SK-N-SH (cell line): ENCODE data around the gene ABLIM2. TPM values are rescaled to one million over a fixed set of nuclear protein-coding genes. Genes with fewer than 3 reads are reported as not detected.

Experiments
- CTCF ChIA-PET: fragments of 300-600, 350-600 bp; formaldehyde crosslinking; extraction: SDS; loops from one replicate; lab custom pipeline; 2021; lab: Yijun Ruan, JAX
- POLR2A ChIA-PET: fragments of 350-600 bp; sonication (Branson Sonifier 250); formaldehyde crosslinking; extraction: SDS; loops from one replicate; lab custom pipeline; 2020; ENCODE audit warnings: antibody characterized with exemption, inconsistent platforms; lab: Yijun Ruan, JAX
- DNase-seq: peaks from one replicate; pipeline ENCODE4 v3.0.0; 2012
- H2AFZ ChIP-seq: fragments of 200-600 bp; sonication (generic); 2 replicates; pipeline ENCODE4 v1.8.1; 2016; ENCODE audit warnings: antibody characterized with exemption, mild to moderate bottlenecking, low read depth
- H3F3A ChIP-seq: fragments of 200-600 bp; sonication (generic); replicated peaks from 2 replicates; pipeline ENCODE3; 2016; ENCODE audit warnings: antibody characterized with exemption, mild to moderate bottlenecking; ENCODE audit not compliant: insufficient read depth
- H3K27ac ChIP-seq, 2 experiments: fragments of 200-500 bp in 1 of 2; fragments of 200-600 bp in 1 of 2; sonication (Bioruptor generic) in 1 of 2; sonication (generic), shearing (Covaris generic) in 1 of 2; 2 replicates each; pipeline versions ENCODE4 v1.5.1 to v1.6.1; 2014 to 2016; ENCODE audit warnings: low read depth in 2 of 2, inconsistent platforms in 1 of 2, low read length in 1 of 2, mild to moderate bottlenecking in 1 of 2, mixed read lengths in 1 of 2
- H3K27me3 ChIP-seq: fragments of 200-600 bp; sonication (generic), shearing (Covaris generic); 2 replicates; pipeline ENCODE4 v1.6.1; 2016; ENCODE audit warnings: mixed run types; ENCODE audit not compliant: insufficient read depth
- H3K36me3 ChIP-seq, 2 experiments: fragments of 200-500 bp in 1 of 2; fragments of 200-600 bp in 1 of 2; sonication (Bioruptor generic) in 1 of 2; sonication (generic) in 1 of 2; replicated peaks in 1 of 2; 2 replicates each; pipeline versions ENCODE3 to v1.5.1; 2014 to 2016; ENCODE audit warnings: low read length in 1 of 2, mild to moderate bottlenecking in 1 of 2; ENCODE audit not compliant: insufficient read depth in 2 of 2, control insufficient read depth in 1 of 2
- H3K4me1 ChIP-seq, 2 experiments: fragments of 200-500 bp in 1 of 2; fragments of 200-600 bp in 1 of 2; sonication (Bioruptor generic) in 1 of 2; sonication (generic), shearing (Covaris generic) in 1 of 2; 2 replicates each; pipeline versions ENCODE4 v1.5.1 to v1.6.1; 2014 to 2016; ENCODE audit warnings: low read depth in 1 of 2, low read length in 1 of 2, mixed run types in 1 of 2; ENCODE audit not compliant: insufficient read depth in 2 of 2, control insufficient read depth in 1 of 2
- H3K4me2 ChIP-seq: fragments of 200-600 bp; sonication (generic), shearing (Covaris generic); 2 replicates; pipeline ENCODE4 v1.6.1; 2017; ENCODE audit warnings: mixed run types
- H3K4me3 ChIP-seq, 2 experiments: fragments of 200-500 bp in 1 of 2; fragments of 200-600 bp in 1 of 2; sonication (Bioruptor generic) in 1 of 2; sonication (generic), shearing (Covaris generic) in 1 of 2; 2 replicates each; pipeline versions ENCODE4 v1.5.1 to v1.8.1; 2014 to 2016; ENCODE audit warnings: low read depth in 2 of 2, inconsistent platforms in 1 of 2, low read length in 1 of 2, mild to moderate bottlenecking in 1 of 2, mixed read lengths in 1 of 2, moderate library complexity in 1 of 2
- H3K79me2 ChIP-seq: fragments of 200-600 bp; sonication (generic); 2 replicates; pipeline ENCODE4 v1.8.1; 2017; ENCODE audit warnings: mild to moderate bottlenecking; ENCODE audit not compliant: insufficient read depth
- H3K9ac ChIP-seq: fragments of 200-600 bp; sonication (generic); 2 replicates; pipeline ENCODE4 v1.6.1; 2017; ENCODE audit warnings: mixed run types
- H3K9me2 ChIP-seq: fragments of 200-600 bp; sonication (generic); 2 replicates; pipeline ENCODE4 v1.6.1; 2017; ENCODE audit warnings: mixed run types
- H3K9me3 ChIP-seq: fragments of 200-600 bp; sonication (generic); 2 replicates; pipeline ENCODE4 v1.6.1; 2017; ENCODE audit warnings: mixed run types, mild to moderate bottlenecking, moderate library complexity
- H4K20me1 ChIP-seq: fragments of 200-600 bp; sonication (generic); 2 replicates; pipeline ENCODE4 v1.6.1; 2017; ENCODE audit warnings: mild to moderate bottlenecking, mixed run types; ENCODE audit not compliant: insufficient read depth
- CHD2 ChIP-seq: fragments of 150-350 bp; IDR thresholded peaks from 2 replicates; pipeline ENCODE4 v1.6.1; 2018; ENCODE audit warnings: low read length; ENCODE audit not compliant: partially characterized antibody
- EZH2phosphoT487 ChIP-seq: fragments of 200-600 bp; sonication (generic); IDR thresholded peaks from 2 replicates; pipeline ENCODE4 v1.6.1; 2017; ENCODE audit warnings: low read depth, mixed run types, mild to moderate bottlenecking, antibody characterized with exemption, moderate library complexity, borderline replicate concordance
- FOSL2 ChIP-seq: IDR thresholded peaks from 2 replicates; pipeline ENCODE4 v1.4.0; 2012; ENCODE audit warnings: low read depth, mild to moderate bottlenecking, moderate library complexity, borderline replicate concordance
- FOXJ3 ChIP-seq: sonication (generic); formaldehyde crosslinking; IDR thresholded peaks from 2 replicates; pipeline ENCODE4 v1.5.1; 2020; ENCODE audit warnings: mild to moderate bottlenecking, missing genetic modification reagents
- FOXM1 ChIP-seq: IDR thresholded peaks from 2 replicates; pipeline ENCODE4 v1.4.0; 2012; ENCODE audit warnings: low read depth, mild to moderate bottlenecking
- GATA2 ChIP-seq: sonication (generic); formaldehyde crosslinking; IDR thresholded peaks from 2 replicates; pipeline ENCODE4 v1.5.0; 2020; ENCODE audit warnings: mild to moderate bottlenecking, missing genetic modification reagents
- JUND ChIP-seq: IDR thresholded peaks from 2 replicates; pipeline ENCODE4 v1.4.0; 2012
- MEF2A ChIP-seq: IDR thresholded peaks from 2 replicates; pipeline ENCODE4 v1.4.0; 2012; ENCODE audit warnings: low read depth, borderline replicate concordance
- MXI1 ChIP-seq: IDR thresholded peaks from 2 replicates; pipeline ENCODE4 v1.6.1; 2012; ENCODE audit warnings: mild to moderate bottlenecking, low read depth, low read length, improper control_type of control experiment
- NRF1 ChIP-seq: IDR thresholded peaks from 2 replicates; pipeline ENCODE4 v1.6.1; 2012; ENCODE audit warnings: low read depth, mild to moderate bottlenecking, low read length
- POLR2AphosphoS5 ChIP-seq: IDR thresholded peaks from 2 replicates; pipeline ENCODE4 v1.6.1; 2012; ENCODE audit warnings: low read depth, low read length
- RAD21 ChIP-seq: IDR thresholded peaks from 2 replicates; pipeline ENCODE4 v1.6.1; 2012; ENCODE audit warnings: mild to moderate bottlenecking, low read length
- RCOR1 ChIP-seq: fragments of 150-350 bp; IDR thresholded peaks from 2 replicates; pipeline ENCODE4 v1.6.1; 2017; ENCODE audit warnings: antibody characterized with exemption, low read length
- SIN3A ChIP-seq: IDR thresholded peaks from 2 replicates; pipeline ENCODE4 v1.6.1; 2012; ENCODE audit warnings: low read depth, mild to moderate bottlenecking, low read length, moderate library complexity, borderline replicate concordance
- TAF1 ChIP-seq: IDR thresholded peaks from 2 replicates; pipeline ENCODE4 v1.6.1; 2012; ENCODE audit warnings: low read depth, mild to moderate bottlenecking, low read length, moderate library complexity, borderline replicate concordance
- TCF12 ChIP-seq: IDR thresholded peaks from 2 replicates; pipeline ENCODE4 v1.4.0; 2012
- USF1 ChIP-seq: IDR thresholded peaks from 2 replicates; pipeline ENCODE4 v1.4.0; 2012; ENCODE audit warnings: low read depth, borderline replicate concordance
- YY1 ChIP-seq: IDR thresholded peaks from 2 replicates; pipeline ENCODE4 v1.4.0; 2012; ENCODE audit warnings: low read depth, mild to moderate bottlenecking
- WGBS: methylation state at CpG from one replicate; pipeline ENCODE4 v1.1.6; 2017; ENCODE audit warnings: low lambda C conversion rate; 5-methylcytosine and 5-hydroxymethylcytosine counted together
- polyA plus RNA-seq, 3 experiments: library from polyadenylated mRNA; depleted of rRNA; stranded (reverse); fragments of >200 nt; gene quantifications; 2 replicates each; pipeline ENCODE4 v1.2.3, GENCODE V29; 2012
- TF ChIP-seq, protein P1 (sequence below): IDR thresholded peaks from 2 replicates; pipeline ENCODE4 v1.4.0; 2012; ENCODE audit warnings: low read depth, borderline replicate concordance

The ABLIM2 gene
- polyA plus RNA-seq, 1 of the 3 experiments (the other 2 are of a cell fraction) = 0.53 TPM

DNA sequence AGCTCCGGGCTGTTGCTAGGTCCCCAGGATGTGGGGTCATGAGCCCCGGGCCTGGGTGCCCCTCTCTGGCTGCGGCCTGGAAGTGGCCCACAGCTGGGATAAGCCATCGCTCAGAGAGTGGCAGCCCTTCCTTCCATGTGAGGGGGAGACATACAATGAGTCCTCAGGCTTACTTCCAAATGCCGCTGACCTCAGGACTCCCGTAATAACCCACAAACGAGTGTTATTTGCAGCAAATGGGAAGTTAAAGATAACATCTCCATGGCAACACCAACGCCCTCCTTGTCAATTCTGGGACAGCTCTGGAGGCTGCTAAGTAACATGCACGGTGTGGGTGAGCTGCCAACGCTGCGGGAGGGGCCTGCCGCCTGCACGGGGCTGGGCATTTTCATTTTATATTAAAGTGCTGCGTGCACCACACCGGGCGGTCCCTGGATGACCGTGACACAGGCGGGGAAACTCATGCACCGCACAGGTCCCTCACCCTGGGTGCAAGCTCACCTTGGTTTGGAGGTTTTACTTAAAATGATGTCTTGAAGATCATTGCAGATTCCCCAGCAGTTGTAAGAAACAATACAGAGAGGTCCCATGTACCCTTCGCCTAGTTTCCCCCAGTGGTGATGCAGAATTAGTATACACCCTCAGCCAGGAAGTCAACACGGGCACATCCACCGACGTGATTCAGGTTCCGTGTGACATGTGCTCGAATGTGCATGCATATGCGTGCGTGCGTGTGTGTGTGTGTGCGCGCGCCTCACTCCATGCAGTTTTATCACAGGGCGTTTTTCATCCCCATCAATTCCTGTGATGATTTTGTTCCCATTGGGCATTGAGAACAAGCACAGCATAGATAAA is 79.4 kb downstream of the ABLIM2 start:
- no peaks in the 10 kb centered on the region for H3F3A ChIP-seq
- H3K4me3 ChIP-seq = no peak overlapping the region
- no peak overlapping the region for H3K9ac ChIP-seq
- no peak overlapping the region for H2AFZ ChIP-seq
- no peak overlapping the region for H3K27ac ChIP-seq
- CTCF ChIA-PET = interaction anchor here (0.6 to 1.3 kb wide), 3 partner anchors 98 to 323 kb away, joined by 3 to 4 read pairs (median 3); no protein-coding TSS in a partner anchor
- POLR2A ChIA-PET = no interaction called here
- no peaks in the 10 kb centered on the region for H3K27me3 ChIP-seq
- H3K9me3 ChIP-seq = no peaks in the 10 kb centered on the region
- peak; percentile 77 for DNase-seq
- no peaks in the 10 kb centered on the region for H3K36me3 ChIP-seq
- no peaks in the 10 kb centered on the region for H4K20me1 ChIP-seq
- TF ChIP-seq GATA2 = peak; percentile 60
- TF ChIP-seq MXI1 = peak; percentile 62; the same call in 1 of the 2 replicates
- no peak for TF ChIP-seq MEF2A
- 52% methylated on average over 30 of the region's 32 CpGs for WGBS
- H3K79me2 ChIP-seq = no peaks in the 10 kb centered on the region
- H3K9me2 ChIP-seq = no peaks in the 10 kb centered on the region
- no peak overlapping the region for H3K4me2 ChIP-seq
- H3K4me1 ChIP-seq = peaks cover 0 to 16% of the 10 kb centered on the region in 2 experiments; a peak in 1 of 4 replicates

- Histone ChIP-seq H3K36me3 (no peaks in the 10 kb centered on the region), H3K4me3 (no peak overlapping the region), H3K4me2 (no peak overlapping the region), H3K4me1 (peaks cover 0 to 16% of the 10 kb centered on the region in 2 experiments; a peak in 1 of 4 replicates), H4K20me1 (no peaks in the 10 kb centered on the region), H2AFZ (no peak overlapping the region), H3K9me2 (no peaks in the 10 kb centered on the region), H3K9ac (no peak overlapping the region), H3K27me3 (no peaks in the 10 kb centered on the region), H3F3A (no peaks in the 10 kb centered on the region), H3K9me3 (no peaks in the 10 kb centered on the region), H3K27ac (no peak overlapping the region), H3K79me2 (no peaks in the 10 kb centered on the region)
- DNase-seq = no peak
- ChIA-PET CTCF (interaction anchor here (0.6 to 1.5 kb wide), 2 partner anchors 39 to 115 kb away, joined by 3 read pairs; no protein-coding TSS in a partner anchor), POLR2A (no interaction called here)
- 79% methylated on average over 6 of the region's 8 CpGs for WGBS
- TF ChIP-seq FOSL2 (no peak), RAD21 (no peak), POLR2AphosphoS5 (no peak), MEF2A (no peak), USF1 (no peak), MXI1 (no peak), FOXM1 (no peak), TAF1 (no peak), SIN3A (no peak), RCOR1 (no peak), TCF12 (no peak), JUND (no peak), YY1 (no peak), FOXJ3 (no peak), NRF1 (no peak), CHD2 (no peak), EZH2phosphoT487 (no peak)
- TF ChIP-seq, protein P1, sequence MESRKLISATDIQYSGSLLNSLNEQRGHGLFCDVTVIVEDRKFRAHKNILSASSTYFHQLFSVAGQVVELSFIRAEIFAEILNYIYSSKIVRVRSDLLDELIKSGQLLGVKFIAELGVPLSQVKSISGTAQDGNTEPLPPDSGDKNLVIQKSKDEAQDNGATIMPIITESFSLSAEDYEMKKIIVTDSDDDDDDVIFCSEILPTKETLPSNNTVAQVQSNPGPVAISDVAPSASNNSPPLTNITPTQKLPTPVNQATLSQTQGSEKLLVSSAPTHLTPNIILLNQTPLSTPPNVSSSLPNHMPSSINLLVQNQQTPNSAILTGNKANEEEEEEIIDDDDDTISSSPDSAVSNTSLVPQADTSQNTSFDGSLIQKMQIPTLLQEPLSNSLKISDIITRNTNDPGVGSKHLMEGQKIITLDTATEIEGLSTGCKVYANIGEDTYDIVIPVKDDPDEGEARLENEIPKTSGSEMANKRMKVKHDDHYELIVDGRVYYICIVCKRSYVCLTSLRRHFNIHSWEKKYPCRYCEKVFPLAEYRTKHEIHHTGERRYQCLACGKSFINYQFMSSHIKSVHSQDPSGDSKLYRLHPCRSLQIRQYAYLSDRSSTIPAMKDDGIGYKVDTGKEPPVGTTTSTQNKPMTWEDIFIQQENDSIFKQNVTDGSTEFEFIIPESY = no peak
These were observed 80.0 kb downstream of the ABLIM2 start for GRCh38 chr4:8078610-8079015.
